HG02970 (cell line): ENCODE measurements around the gene GLYR1.
"Not testable (repeated sequence)": the region's sequence is repeated elsewhere in the genome, so short reads cannot be mapped to it uniquely, and the experiment has no call there.

Experiments used
- ATAC-seq: cut with Tn5 transposase; IDR thresholded peaks from one replicate; pipeline ENCODE4 v1.9.1; 2021; ENCODE audit warnings: mild to moderate bottlenecking, moderate library complexity, moderate number of reproducible peaks; ENCODE audit not compliant: unreplicated experiment, low FRiP score

Gene GLYR1

DNA sequence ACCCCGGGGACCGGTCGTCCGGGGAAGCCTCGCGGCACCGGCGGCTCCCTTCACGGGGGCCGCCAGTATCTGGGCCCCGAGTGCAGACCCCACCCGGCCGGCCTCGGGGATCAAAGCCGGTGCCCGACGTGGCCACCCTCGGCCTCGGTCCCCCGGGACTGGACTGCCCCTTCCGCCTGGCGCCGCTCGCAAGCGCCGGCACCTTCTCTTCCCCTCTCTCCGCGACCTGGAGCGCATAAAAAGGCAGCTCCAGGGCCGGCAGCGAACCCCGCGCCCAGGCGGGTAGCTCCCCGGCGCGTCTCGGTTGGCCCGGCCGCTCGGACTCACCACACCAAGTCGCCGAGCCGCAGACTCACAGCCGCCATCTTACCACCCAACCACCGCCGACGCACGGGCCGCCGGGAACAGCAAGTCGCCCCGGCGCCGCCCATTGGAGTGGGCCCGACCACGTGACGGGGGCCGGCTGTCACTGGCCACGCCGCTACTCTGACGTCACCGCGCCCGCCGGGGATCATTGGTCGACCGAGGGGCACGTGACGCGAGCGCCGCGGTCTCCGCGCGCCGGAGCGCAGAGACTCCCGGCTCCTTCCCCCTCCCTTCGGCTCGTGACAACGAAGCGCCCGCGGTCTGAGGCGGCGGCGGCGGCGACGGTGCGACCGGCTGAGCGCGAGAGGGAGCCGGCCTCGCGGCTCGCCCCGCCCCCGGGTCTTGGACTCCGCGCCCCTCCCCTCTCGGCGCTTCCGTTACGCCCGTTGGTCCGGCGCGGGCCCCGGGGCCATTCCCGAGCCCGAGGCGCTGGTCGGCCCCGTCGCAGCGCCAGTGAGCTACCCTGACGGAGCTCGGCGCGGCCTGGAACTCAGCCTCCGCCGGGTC, at the start of gene GLYR1, which contains the start of gene UBN1:
TSS of gene GLYR1 (minus strand) at position 388 of the 873 bp plus-strand sequence. CDS start at position 365, 23 bp downstream.
TSS of gene UBN1 (plus strand) at position 581 of the 873 bp plus-strand sequence. CDS start 5,437 bp downstream, outside the sequence.
- peak; percentile 89 for ATAC-seq

- not testable (repeated sequence) for ATAC-seq
These were observed 49.7 kb upstream of the GLYR1 start for GRCh38 chr16:4896761-4897160.

- ATAC-seq = no peak
These were observed 48.3 kb upstream of the GLYR1 start for GRCh38 chr16:4895366-4895765.

GRCh38 chr16:4894276-4895150, 47.4 kb upstream of the GLYR1 start:
- no peak for ATAC-seq

GRCh38 chr16:4893103-4893862, 46.2 kb upstream of the GLYR1 start:
- no peak for ATAC-seq

DNA sequence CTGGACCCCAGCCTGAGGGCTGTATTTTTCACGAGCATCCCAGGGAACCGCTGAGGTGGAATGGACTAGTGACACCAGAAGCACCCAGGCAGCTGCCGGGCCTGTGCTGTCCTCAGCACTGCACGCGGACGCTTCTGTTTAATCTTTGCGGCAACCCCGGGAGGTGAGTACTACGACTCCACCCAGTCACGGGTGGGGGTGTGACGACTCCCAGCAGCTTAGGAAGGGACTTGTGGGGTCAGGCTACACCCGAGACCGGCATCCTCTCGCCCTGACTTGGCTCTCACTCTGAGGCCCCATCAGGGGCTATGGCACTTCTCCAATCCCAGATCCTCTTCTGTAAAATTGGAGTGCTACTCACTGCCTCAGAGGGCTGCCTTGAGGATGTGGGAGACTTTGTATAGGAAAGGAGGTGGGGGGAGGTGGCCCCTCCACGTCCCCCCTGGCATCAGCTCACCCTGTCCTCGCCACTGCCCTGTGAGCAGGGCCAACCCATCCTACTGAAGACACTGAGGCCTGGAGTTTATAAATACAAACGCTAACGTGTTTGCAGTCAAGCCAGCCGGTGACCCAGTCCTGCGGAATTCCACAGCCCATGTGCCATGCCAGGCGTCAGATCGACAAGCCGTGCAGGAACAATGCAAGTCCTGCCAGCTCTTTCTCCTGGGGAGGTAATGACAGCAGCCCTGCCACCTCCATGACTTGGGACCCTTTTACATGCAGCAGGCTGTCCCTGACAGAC, 45.4 kb upstream of the GLYR1 start:
- no peak for ATAC-seq

DNA sequence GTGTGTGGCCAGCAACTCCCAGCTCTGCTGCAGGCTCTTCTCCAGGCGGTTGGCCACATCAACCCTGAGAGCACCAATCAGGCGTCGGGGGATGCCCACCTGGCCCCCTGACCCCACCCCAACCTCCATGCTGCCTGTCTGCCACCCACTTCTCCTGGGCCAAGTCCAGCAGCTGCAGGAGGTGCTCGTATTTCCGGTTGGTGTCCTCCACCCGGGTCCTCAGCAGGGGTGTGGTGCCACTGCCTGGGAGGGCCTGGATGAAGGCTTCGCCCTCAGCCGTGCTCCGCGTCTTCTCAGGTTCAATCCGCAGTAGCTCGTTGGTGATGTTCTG, 44.8 kb upstream of the GLYR1 start:
- ATAC-seq = no peak

DNA sequence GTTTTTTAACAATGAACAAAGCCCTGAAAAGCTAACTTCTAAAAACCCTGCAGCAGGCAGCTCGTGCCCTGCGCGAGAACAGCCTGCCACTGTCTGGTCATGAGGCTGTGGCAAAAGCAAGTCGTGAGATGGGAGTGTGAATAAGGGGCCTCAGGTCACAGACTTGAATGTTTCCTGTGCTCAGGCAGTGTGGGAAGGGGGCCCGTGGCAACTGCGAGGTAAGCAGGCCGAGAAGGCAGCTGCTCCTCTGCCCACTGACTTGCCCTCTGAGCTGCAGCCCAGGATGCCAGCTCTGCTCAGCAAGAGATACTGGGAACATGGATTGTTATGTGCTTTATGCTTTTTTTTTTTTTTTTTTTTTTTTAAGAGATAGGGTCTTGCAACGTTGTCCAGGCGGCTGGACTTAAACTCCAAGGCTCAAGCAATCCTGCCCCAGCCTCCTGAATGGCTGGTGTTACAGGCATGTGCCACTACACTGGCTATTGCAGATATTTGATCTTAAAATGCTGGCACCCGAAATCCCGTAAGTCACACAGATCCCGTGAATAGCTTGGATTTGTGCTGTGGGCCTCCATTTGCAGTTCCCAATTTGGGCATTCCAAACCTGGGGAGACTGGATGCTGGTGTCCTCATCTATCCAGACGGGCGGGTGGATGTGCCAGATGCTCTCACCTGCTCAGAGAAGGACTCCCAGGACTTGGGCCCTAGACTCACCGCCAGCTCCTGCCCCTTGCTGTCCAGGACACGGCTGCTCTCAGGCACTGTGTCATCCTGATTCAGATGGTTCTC, 44.2 kb upstream of the GLYR1 start:
- ATAC-seq = no peak

- ATAC-seq = no peak
These were observed 43.6 kb upstream of the GLYR1 start for GRCh38 chr16:4890686-4891085.

GRCh38 chr16:4890026-4890425, 42.9 kb upstream of the GLYR1 start:
- no peak for ATAC-seq

GRCh38 chr16:4888428-4889135, 41.5 kb upstream of the GLYR1 start:
- no peak for ATAC-seq

DNA sequence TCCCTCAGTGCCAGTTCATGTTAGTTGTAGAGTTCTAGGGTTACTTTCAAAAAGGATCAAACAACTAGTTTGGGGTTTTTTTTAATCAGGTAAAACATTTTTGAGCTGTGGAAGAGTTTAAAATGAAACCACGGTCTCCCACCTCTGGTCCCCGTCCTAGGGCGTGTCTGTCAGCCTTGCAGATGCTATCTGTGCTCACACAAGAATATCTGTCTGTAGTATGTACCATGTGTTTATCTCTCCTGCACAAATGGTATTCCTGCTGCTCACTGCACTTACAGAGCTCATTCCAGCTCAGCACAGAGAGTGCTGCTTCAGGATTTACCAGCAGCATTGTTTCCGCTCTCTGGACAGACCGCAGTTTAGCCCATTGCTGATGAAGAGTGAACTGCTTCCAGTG, 39.1 kb upstream of the GLYR1 start:
- no peak for ATAC-seq

GRCh38 chr16:4884972-4885874, 38.1 kb upstream of the GLYR1 start:
- ATAC-seq = no peak

DNA sequence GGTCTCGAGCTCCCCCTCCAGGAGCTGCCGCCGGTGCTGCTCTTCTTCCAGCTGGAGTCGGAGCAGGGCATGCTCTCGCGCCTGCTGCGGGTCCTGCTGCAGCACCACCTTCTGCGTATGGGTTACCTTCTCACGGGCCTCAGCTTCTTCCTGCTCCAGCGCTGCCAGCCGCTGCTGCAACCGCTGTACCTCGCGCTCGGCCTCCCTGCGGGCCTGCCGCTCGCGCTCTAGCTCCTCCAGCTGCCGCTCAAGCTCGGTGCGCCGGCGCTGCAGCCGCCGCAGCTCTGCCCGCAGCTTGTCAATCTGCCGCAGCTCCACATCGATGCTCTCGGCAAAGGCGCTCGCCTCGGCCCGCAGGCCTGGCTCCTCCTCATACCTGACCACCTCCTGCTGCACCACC, 37.1 kb upstream of the GLYR1 start:
- ATAC-seq = no peak

DNA sequence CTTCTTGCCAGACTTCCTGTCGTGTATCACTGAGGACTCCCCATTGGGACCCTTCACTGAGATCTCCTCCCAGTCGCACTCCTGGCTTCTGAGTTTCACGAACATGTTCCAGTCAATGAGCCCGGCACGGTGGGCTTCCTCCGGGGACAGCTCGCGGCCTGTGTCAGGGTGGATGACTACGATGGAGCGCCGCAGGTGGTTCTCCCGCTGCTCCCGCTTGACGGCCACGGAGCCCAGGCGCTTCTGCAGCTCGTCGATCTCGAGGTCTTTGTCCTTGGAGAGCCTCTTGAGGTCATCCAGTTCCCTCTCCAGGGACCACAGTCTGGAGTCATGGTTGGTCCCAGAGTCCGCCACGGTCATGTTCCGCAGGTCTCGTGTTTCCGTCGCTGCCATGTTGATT, 36.4 kb upstream of the GLYR1 start:
- ATAC-seq = no peak

DNA sequence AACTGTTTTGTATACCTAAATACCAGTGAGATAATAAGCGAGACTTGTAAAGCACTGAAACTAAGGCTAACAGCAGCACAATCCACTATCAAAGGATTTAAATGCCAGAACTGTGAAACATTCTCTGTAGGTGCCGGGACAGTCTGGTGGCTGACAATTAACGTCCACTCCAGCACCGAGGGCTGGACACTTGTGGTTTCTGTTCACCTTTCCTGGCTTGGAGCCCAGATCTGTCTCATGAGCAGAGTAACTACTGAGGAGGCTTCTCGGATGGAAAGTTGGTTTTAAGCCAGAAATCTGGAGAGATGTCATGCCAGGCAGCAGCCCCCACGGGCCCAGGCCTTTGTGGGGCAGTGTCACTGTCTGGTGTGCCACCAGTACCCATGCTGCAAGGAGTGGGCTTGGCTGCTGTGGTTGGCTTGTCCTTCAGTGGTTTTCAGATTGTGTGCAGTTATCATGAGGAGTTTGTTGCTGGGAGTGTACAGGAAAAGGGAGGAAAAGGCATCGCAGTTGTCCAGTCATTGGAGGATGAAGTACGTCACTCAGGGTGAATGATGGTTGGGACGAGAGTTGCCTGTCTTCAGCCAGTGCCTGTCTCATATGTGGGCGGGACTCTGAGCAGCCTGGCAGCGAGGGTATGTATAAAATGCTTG, 35.7 kb upstream of the GLYR1 start:
- ATAC-seq = no peak

DNA sequence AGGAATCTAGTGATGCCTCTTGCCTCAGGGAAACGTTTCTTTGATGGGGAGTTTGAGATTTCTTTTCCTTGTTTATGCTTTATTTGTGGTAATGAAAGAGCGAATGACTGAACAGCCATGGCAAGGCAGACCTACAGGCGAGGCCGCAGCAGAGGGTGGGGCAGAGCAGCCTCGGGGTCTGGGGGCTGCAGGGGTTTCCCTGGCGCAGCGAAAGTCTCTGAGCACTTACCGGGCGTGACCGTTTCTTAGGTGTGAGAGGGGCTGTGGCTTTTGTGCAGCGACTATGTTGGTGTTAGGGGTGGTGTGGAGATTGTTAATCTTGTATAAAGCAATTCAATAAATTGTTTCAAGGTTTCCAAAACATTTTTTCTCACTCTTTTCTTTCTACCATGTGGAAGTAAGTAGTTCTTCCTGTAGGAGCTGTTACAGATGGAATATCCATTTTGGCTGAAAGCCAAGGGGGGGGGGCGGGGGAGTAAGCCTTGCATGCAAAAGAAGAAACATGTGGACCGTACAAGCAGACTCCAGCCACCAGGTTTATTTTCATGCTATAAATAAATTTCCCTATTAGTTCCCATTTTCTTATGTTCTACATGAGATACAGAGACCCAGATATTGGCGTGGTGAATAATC, 35.0 kb upstream of the GLYR1 start:
- ATAC-seq = no peak
